ENCODE results near the gene SPAST.

DNA sequence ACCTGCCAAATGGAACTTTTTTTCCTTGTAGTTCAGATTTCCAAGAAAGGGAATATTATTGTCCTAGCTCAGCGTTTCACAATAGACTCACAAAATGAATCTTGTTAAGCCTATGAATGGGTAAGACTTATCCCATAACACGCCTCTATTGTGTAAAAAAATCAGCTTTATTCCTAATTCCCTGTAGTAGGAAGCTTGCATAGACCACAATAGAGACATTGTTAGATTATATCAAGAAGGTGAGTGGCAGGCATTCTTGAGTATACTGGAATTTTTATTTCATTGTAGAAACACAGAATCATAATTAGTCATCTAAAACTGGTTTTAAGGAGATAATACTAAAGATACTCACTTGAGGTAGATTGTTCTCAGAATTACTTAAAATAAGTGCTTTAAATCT is 55.8 kb downstream of the SPAST start:
- TF ChIP-seq YY1 (IDR thresholded peaks at IDR 0.05; ENCODE audit: extremely low read depth, insufficient replicate concordance, low read depth, low read length) = no peak
- TF ChIP-seq, protein P1, sequence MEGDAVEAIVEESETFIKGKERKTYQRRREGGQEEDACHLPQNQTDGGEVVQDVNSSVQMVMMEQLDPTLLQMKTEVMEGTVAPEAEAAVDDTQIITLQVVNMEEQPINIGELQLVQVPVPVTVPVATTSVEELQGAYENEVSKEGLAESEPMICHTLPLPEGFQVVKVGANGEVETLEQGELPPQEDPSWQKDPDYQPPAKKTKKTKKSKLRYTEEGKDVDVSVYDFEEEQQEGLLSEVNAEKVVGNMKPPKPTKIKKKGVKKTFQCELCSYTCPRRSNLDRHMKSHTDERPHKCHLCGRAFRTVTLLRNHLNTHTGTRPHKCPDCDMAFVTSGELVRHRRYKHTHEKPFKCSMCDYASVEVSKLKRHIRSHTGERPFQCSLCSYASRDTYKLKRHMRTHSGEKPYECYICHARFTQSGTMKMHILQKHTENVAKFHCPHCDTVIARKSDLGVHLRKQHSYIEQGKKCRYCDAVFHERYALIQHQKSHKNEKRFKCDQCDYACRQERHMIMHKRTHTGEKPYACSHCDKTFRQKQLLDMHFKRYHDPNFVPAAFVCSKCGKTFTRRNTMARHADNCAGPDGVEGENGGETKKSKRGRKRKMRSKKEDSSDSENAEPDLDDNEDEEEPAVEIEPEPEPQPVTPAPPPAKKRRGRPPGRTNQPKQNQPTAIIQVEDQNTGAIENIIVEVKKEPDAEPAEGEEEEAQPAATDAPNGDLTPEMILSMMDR (IDR thresholded peaks at IDR 0.05 in 2 of 3, conservative IDR thresholded peaks at IDR 0.05 in 1 of 3; ENCODE audit: borderline replicate concordance in 1 of 3, insufficient read depth in 1 of 3, low read depth in 2 of 3, low read length in 2 of 3) = no peak
- TF ChIP-seq POLR2A (IDR thresholded peaks at IDR 0.05; ENCODE audit: borderline replicate concordance, extremely low read depth, insufficient read depth, insufficient read length) = no peak
- TF ChIP-seq EZH2phosphoT487 (IDR thresholded peaks at IDR 0.05; ENCODE audit: borderline replicate concordance) = no peak
- no peak for TF ChIP-seq JUND (IDR thresholded peaks at IDR 0.05)
- no peak for TF ChIP-seq EZH2 (IDR thresholded peaks at IDR 0.05)
- TF ChIP-seq, protein P2, sequence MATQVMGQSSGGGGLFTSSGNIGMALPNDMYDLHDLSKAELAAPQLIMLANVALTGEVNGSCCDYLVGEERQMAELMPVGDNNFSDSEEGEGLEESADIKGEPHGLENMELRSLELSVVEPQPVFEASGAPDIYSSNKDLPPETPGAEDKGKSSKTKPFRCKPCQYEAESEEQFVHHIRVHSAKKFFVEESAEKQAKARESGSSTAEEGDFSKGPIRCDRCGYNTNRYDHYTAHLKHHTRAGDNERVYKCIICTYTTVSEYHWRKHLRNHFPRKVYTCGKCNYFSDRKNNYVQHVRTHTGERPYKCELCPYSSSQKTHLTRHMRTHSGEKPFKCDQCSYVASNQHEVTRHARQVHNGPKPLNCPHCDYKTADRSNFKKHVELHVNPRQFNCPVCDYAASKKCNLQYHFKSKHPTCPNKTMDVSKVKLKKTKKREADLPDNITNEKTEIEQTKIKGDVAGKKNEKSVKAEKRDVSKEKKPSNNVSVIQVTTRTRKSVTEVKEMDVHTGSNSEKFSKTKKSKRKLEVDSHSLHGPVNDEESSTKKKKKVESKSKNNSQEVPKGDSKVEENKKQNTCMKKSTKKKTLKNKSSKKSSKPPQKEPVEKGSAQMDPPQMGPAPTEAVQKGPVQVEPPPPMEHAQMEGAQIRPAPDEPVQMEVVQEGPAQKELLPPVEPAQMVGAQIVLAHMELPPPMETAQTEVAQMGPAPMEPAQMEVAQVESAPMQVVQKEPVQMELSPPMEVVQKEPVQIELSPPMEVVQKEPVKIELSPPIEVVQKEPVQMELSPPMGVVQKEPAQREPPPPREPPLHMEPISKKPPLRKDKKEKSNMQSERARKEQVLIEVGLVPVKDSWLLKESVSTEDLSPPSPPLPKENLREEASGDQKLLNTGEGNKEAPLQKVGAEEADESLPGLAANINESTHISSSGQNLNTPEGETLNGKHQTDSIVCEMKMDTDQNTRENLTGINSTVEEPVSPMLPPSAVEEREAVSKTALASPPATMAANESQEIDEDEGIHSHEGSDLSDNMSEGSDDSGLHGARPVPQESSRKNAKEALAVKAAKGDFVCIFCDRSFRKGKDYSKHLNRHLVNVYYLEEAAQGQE (IDR thresholded peaks at IDR 0.05; ENCODE audit: low read depth) = no peak
- no peak for TF ChIP-seq CBX3 (IDR thresholded peaks at IDR 0.05; ENCODE audit: low read depth)
- no peak for TF ChIP-seq RAD21 (IDR thresholded peaks at IDR 0.05; ENCODE audit: low read depth)
- TF ChIP-seq, protein P3, sequence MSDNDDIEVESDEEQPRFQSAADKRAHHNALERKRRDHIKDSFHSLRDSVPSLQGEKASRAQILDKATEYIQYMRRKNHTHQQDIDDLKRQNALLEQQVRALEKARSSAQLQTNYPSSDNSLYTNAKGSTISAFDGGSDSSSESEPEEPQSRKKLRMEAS (IDR thresholded peaks at IDR 0.05) = no peak
- TF ChIP-seq SP1 (IDR thresholded peaks at IDR 0.05; ENCODE audit: low read depth) = no peak
- TF ChIP-seq SIN3A (IDR thresholded peaks at IDR 0.05; ENCODE audit: low read depth) = no peak
- no peak for TF ChIP-seq EGR1 (IDR thresholded peaks at IDR 0.05; ENCODE audit: low read depth)
- TF ChIP-seq ZFX (IDR thresholded peaks at IDR 0.05) = no peak

Measured in HCT116 (cell line).